C4-2B (cell line): ENCODE measurements around the gene ZNF556.

ENCODE experiments used
- H3K27ac ChIP-seq: fragments of 450-650 bp; 2 replicates; pipeline ENCODE4 v1.5.1; 2017
- ZFX ChIP-seq: fragments of 450-650 bp; IDR thresholded peaks from 2 replicates; pipeline ENCODE4 v1.6.1; 2017
- TF ChIP-seq, protein P1 (sequence below): fragments of 450-650 bp; conservative IDR thresholded peaks from 2 replicates; pipeline ENCODE4 v1.5.1; 2017; ENCODE audit warnings: mild to moderate bottlenecking

ZNF556 gene

DNA sequence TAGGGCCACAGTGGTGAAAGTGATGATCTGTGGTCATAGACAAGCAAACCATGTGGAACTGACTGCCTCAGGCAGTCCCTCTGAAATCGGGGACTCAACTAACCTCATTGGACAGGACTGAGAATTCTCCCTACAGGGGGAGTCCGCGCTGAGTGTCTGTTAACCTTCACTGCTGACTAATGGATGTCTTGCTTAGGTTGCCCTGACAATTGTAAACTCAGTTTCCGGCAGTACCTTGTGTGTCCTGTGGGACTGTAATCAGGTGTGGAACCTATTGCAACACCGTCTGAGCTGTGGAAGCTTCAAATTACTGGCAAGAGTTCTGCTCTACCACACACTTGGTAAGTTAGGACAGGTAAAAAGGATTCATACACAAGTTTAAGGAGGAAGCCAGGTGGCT is 55.9 kb downstream of the ZNF556 start:
- H3K27ac ChIP-seq, result no peak overlapping the region
- TF ChIP-seq ZFX, result no peak
- TF ChIP-seq, protein P1, sequence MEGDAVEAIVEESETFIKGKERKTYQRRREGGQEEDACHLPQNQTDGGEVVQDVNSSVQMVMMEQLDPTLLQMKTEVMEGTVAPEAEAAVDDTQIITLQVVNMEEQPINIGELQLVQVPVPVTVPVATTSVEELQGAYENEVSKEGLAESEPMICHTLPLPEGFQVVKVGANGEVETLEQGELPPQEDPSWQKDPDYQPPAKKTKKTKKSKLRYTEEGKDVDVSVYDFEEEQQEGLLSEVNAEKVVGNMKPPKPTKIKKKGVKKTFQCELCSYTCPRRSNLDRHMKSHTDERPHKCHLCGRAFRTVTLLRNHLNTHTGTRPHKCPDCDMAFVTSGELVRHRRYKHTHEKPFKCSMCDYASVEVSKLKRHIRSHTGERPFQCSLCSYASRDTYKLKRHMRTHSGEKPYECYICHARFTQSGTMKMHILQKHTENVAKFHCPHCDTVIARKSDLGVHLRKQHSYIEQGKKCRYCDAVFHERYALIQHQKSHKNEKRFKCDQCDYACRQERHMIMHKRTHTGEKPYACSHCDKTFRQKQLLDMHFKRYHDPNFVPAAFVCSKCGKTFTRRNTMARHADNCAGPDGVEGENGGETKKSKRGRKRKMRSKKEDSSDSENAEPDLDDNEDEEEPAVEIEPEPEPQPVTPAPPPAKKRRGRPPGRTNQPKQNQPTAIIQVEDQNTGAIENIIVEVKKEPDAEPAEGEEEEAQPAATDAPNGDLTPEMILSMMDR, result no peak

DNA sequence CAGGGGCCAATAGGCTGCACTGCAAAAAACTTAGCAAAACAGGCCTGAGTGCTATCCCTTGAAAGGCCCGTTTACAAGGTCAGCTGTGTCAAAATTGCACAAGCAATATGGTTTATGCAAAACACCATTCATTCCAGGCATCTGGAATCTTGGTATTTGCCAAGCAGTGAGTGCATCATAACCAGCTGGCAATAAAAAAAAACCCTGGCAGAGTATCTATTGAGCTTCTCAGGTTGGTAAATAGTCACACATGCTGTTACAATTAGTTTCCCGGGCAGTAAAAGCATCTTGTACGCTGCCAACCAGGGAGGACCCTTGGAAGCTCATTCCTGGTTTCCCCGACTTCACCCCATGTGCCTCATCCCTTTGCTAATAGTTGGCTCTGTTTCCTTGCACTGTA is 56.4 kb downstream of the ZNF556 start:
- H3K27ac ChIP-seq, result no peak overlapping the region
- TF ChIP-seq, protein P1, result no peak
- TF ChIP-seq ZFX, result no peak

DNA sequence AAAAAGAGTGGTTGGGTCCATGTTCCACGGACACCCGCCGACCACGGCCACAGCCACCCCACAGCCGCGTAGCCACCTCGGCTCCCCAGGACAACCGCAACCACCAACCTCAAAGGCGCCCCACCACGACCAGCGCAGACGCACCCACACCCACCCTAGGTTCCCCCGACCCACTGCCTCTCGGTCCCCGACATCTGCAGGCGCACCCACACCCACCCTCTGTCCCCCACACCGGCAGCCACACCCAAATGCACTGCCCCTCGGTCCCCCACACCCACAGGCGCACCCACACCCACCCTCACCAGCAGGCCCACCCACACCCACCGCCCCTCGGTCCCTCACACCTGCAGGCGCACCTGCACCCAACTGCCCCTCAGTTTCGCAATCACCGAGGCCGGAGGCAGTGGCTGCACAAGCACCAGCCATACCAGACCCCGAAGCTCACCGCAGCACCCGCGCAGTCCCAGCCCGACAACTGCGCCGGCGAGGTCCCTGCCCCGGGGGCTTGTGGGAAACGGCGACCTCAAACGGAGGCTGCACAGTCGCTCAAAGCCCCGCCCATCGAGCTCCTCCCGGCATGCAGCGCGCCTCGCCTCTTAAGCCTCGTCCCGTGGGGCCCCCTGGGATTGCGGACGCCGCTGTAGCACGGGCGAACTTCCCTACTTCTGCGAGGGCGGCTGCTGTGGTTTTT is 59.4 kb downstream of the ZNF556 start:
- H3K27ac ChIP-seq, result no peak overlapping the region
- TF ChIP-seq, protein P1, result no peak
- no peak for TF ChIP-seq ZFX

DNA sequence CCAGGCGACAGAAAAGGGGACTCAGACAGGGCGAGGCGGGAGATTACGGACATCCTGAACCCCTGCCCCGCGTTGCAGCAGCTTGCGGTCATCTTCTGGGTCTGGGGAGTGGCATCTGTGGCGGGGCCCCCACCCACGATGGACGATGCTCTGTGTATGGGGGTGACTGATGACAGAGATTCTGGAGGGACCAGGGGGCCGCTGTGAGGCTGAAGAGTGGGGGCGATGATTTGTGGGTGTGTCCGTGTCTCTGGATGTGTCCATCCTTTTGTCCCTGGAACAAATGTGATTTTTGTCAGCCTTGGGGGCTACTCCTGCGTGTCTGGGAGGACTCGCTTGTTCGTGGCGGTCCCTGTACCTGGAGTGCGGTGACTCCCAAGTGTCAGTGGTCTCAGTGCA is 59.9 kb downstream of the ZNF556 start:
- H3K27ac ChIP-seq, result no peak overlapping the region
- TF ChIP-seq, protein P1, result no peak
- no peak for TF ChIP-seq ZFX
